K562 (cell line): Measurements from ENCODE around the gene MYH11. TPM values are rescaled to one million over a fixed set of nuclear protein-coding genes. Genes with fewer than 3 reads are reported as not detected.
A peak's percentile ranks its signal among the peaks of the same experiment; 100 is the strongest.

ENCODE experiments used
- ATAC-seq: fragments of 200-7000 bp; cut with Tn5 transposase; 3 replicates; pipeline ENCODE4 v1.9.1; 2020; ENCODE audit warnings: moderate library complexity
- BruUV-seq: library from RNA; stranded (reverse); fragments of 400-500 nt; replicated peaks from 2 replicates; lab custom pipeline; 2021; lab: Mats Ljungman, UMichigan
- CTCF ChIA-PET: fragments of 300-600 bp; formaldehyde crosslinking; extraction: SDS; loops from one replicate; lab custom pipeline; 2021; ENCODE audit warnings: low intra/inter-chr PET ratio; lab: Yijun Ruan, JAX
- POLR2A ChIA-PET: fragments of 300-600, 350-650 bp; sonication (Branson Sonifier 250); formaldehyde crosslinking; extraction: SDS; loops from one replicate; lab custom pipeline; 2021; ENCODE audit warnings: antibody characterized with exemption, inconsistent platforms; lab: Yijun Ruan, JAX
- DNase-seq, 4 experiments: peaks; one replicate each; pipeline versions ENCODE4 v3.0.0 to v3.0.0-alpha.2; 2011 to 2018; ENCODE audit warnings: low spot score in 3 of 4, mixed read lengths in 3 of 4; ENCODE audit errors: extremely low read depth in 1 of 4
- FAIRE-seq: peaks from 2 replicates; lab custom pipeline; 2011; peaks lifted over from hg19 to GRCh38; lab: Jason Lieb, UNC
- H2AFZ ChIP-seq: 2 replicates; pipeline ENCODE4 v1.6.0; 2011; ENCODE audit warnings: low read depth, low read length, control low read depth, inconsistent platforms
- H3K27ac ChIP-seq: fragments of 200-600 bp; 3 replicates; pipeline ENCODE4 v1.8.0; 2011; ENCODE audit warnings: low read depth, mild to moderate bottlenecking, control low read depth, inconsistent platforms, low read length, moderate library complexity, mixed read lengths; ENCODE audit errors: extremely low read depth
- H3K27me3 ChIP-seq, 2 experiments: fragments of 300-600 bp in 1 of 2; 2 replicates in 1 of 2; 3 replicates in 1 of 2; pipeline versions ENCODE4 v1.6.0 to v1.8.0; 2011; ENCODE audit warnings: inconsistent platforms in 2 of 2, low read length in 2 of 2, mild to moderate bottlenecking in 1 of 2, mixed read lengths in 1 of 2, moderate library complexity in 1 of 2; ENCODE audit not compliant: control insufficient read depth in 2 of 2, insufficient read depth in 2 of 2
- H3K36me3 ChIP-seq: fragments of 300-600 bp; 3 replicates; pipeline ENCODE4 v1.8.0; 2011; ENCODE audit warnings: mild to moderate bottlenecking, low read length, inconsistent platforms; ENCODE audit not compliant: control insufficient read depth, insufficient read depth
- H3K4me1 ChIP-seq, 2 experiments: fragments of 200-600 bp in 1 of 2; replicated peaks in 1 of 2; 2 replicates in 1 of 2; 3 replicates in 1 of 2; pipeline versions ENCODE4 v1.5.1 to v1.8.0; 2011; ENCODE audit warnings: inconsistent platforms in 2 of 2, low read length in 2 of 2, mild to moderate bottlenecking in 1 of 2, mixed read lengths in 1 of 2, moderate library complexity in 1 of 2; ENCODE audit not compliant: control insufficient read depth in 2 of 2, insufficient read depth in 2 of 2
- H3K4me2 ChIP-seq: 2 replicates; pipeline ENCODE4 v1.6.1; 2011; ENCODE audit warnings: low read length, control low read depth, inconsistent platforms, mixed read lengths; ENCODE audit not compliant: insufficient read depth
- H3K4me3 ChIP-seq: fragments of 200-600 bp; sonication (generic), shearing (Covaris generic); 2 replicates; pipeline ENCODE4 v1.5.1; 2016; ENCODE audit warnings: control low read depth, inconsistent platforms
- H3K79me2 ChIP-seq: fragments of 200-600 bp; 3 replicates; pipeline ENCODE4 v1.8.0; 2011; ENCODE audit warnings: low read length, inconsistent platforms; ENCODE audit not compliant: control insufficient read depth, insufficient read depth
- H3K9ac ChIP-seq, 2 experiments: 2 replicates each; pipeline versions ENCODE4 v1.6.0 to v1.6.1; 2011; ENCODE audit warnings: low read depth in 2 of 2, low read length in 2 of 2, control low read depth in 1 of 2, inconsistent platforms in 1 of 2, mild to moderate bottlenecking in 1 of 2, mixed read lengths in 1 of 2; ENCODE audit not compliant: insufficient read depth in 1 of 2
- H3K9me1 ChIP-seq: one replicate; pipeline ENCODE4 v1.6.0; 2011; ENCODE audit warnings: inconsistent platforms, mild to moderate bottlenecking, low read length, moderate library complexity; ENCODE audit not compliant: control insufficient read depth, insufficient read depth
- H3K9me3 ChIP-seq: replicated peaks from 2 replicates; pipeline ENCODE4 v1.5.1; 2011; ENCODE audit warnings: low read depth, low read length, inconsistent platforms; ENCODE audit not compliant: control insufficient read depth, insufficient read depth
- H4K20me1 ChIP-seq: replicated peaks from 2 replicates; pipeline ENCODE4 v1.6.1; 2011; ENCODE audit warnings: low read length, inconsistent platforms, mixed read lengths; ENCODE audit not compliant: control insufficient read depth, insufficient read depth
- GTF2A2 ChIP-seq: IDR thresholded peaks from 2 replicates; pipeline ENCODE4 v1.6.1; 2016; ENCODE audit warnings: mild to moderate bottlenecking, missing genetic modification characterization, missing compliant biosample characterization
- GTF2B ChIP-seq: IDR thresholded peaks from 2 replicates; pipeline ENCODE4 v1.6.1; 2011; ENCODE audit not compliant: insufficient read length; ENCODE audit errors: extremely low read depth
- ZNF121 ChIP-seq: sonication (generic); formaldehyde crosslinking; conservative IDR thresholded peaks from 2 replicates; pipeline ENCODE4 v1.8.0; 2022; ENCODE audit warnings: missing genetic modification reagents
- ZNF764 ChIP-seq: fragments of 250-450 bp; sonication (Bioruptor Pico); IDR thresholded peaks from 2 replicates; pipeline ENCODE4 v1.4.0; 2020; ENCODE audit warnings: low read depth, mild to moderate bottlenecking, moderate library complexity
- WGBS: fragments of 100-300 bp; shearing (Covaris generic); methylation state at CpG from one replicate; pipeline ENCODE4 v1.1.6; 2016; ENCODE audit warnings: low coverage, mixed read lengths; ENCODE audit not compliant: insufficient coverage; ENCODE audit errors: missing lambda C conversion rate; 5-methylcytosine and 5-hydroxymethylcytosine counted together
- in situ Hi-C: fragments of 300-500 bp; cut with MboI; formaldehyde crosslinking; loops from 4 replicates; pipeline ENCODE4 v1.15.0; 2018; ENCODE audit warnings: inconsistent platforms, mixed read lengths
- intact Hi-C: fragments of 100-400 bp; cut with micrococcal nuclease; formaldehyde crosslinking; loops from 2 replicates; pipeline ENCODE4 v1.14.2; 2022
- polyA plus RNA-seq, 8 experiments: library from polyadenylated mRNA; depleted of rRNA in 4 of 8; stranded (reverse) in 5 of 8; unstranded in 3 of 8; fragments of >200 nt; fragmentation: Nextera tagmentation in 2 of 8; fragmentation: Illumina TruSeq in 1 of 8; extraction: Ambion mirVana in 2 of 8; extraction: Trizol in 1 of 8; gene quantifications; 2 replicates each; pipeline versions ENCODE4 v1.2.1 to v1.2.3, GENCODE V29; 2011 to 2014; ENCODE audit warnings: inconsistent platforms in 1 of 8, missing spikeins in 1 of 8
- total RNA-seq, 7 experiments: library from RNA; depleted of rRNA in 6 of 7; stranded (reverse); fragments of >200 nt in 6 of 7; fragmentation: Illumina TruSeq in 2 of 7; extraction: Trizol in 2 of 7; gene quantifications; 2 replicates each; pipeline versions ENCODE4 v1.2.1 to v1.2.3, GENCODE V29; 2011 to 2021; ENCODE audit warnings: low replicate concordance in 1 of 7

Gene MYH11
- total and polyA plus RNA-seq, 9 of the 15 experiments (the other 6 are each of a cell fraction or from before 2014, with no cell fraction given), result 0.05 to 0.47 (median 0.08) TPM; not detected in 5

- no peak for ATAC-seq
- 81% methylated on average over 7 of the region's 7 CpGs for WGBS
- no TSS peak for BruUV-seq
- TF ChIP-seq GTF2A2 (no peak), ZNF121 (CRISPR knock-in tag) (peak; percentile 87), ZNF764 (CRISPR knock-in tag) (no peak), GTF2B (no peak)
- TF ChIP-seq, all 486 proteins: peak for 1
- intact Hi-C loops (no loop called here), in situ Hi-C loops (no loop called here)
- Histone ChIP-seq H3K27me3 (no peaks in the 10 kb centered on the region), H2AFZ (no peak overlapping the region), H3K36me3 (no peaks in the 10 kb centered on the region), H3K9me3 (no peaks in the 10 kb centered on the region), H3K79me2 (no peaks in the 10 kb centered on the region), H3K9ac (no peak overlapping the region), H3K4me3 (no peak overlapping the region), H3K4me2 (no peak overlapping the region), H3K27ac (no peak overlapping the region), H3K9me1 (no peaks in the 10 kb centered on the region), H4K20me1 (no peaks in the 10 kb centered on the region), H3K4me1 (peaks cover 16 to 23% of the 10 kb centered on the region in 2 experiments)
- POLR2A ChIA-PET, result interaction anchor here (0.6 kb wide), 1 partner anchor 13 kb away, joined by 3 read pairs; no protein-coding TSS in a partner anchor
- CTCF ChIA-PET, result no interaction called here
- no peak for FAIRE-seq
- no peak for DNase-seq
Observed at GRCh38 chr16:15894571-15895374, 37.9 kb upstream of the MYH11 start.
